ENCODE measurements around the gene DNAJC1. TPM values are rescaled to one million over a fixed set of nuclear protein-coding genes. Genes with fewer than 3 reads are reported as not detected.

DNAJC1 gene
- total and polyA plus RNA-seq, 2 of the 8 experiments (the other 6 are each of a cell fraction or from before 2014, with no cell fraction given): 6.8 to 14.8 TPM

DNA sequence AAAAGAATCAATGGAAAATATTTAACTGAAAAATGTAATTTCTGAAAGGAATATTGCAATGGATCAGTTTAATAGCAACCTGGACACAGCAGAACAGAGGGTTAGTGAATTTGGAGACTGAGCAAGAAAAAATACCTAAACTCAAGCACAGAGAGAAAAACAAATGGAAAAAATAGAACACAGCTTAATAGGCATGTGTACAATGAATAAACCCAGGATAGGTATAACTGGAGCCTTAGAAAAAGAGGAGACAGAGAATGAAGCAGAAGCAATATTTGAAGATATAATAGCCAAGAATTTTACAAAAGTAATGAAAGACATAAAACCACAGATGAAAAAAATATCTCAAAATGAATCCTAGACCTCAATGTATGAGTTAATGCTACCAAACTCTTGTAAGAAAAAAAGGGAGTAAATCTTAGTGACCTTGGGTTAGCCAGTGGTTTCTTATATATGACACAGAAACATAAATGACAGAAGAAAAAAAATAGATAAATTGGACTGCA is 2.9 kb upstream of the DNAJC1 start:
- Histone ChIP-seq H3K9ac (replicated peaks in 1 of 4; ENCODE audit: extremely low read depth in 1 of 4, low read depth in 3 of 4, low read length in 3 of 4) (no peak overlapping the region), H3K4me1 (replicated peaks in 1 of 4; ENCODE audit: control insufficient read depth in 3 of 4, insufficient read depth in 4 of 4, low read length in 3 of 4) (peaks cover 0 to 3% (median 1%) of the 10 kb centered on the region in 4 experiments; a peak in 2 of 7 replicates), H2BK120ac (replicated peaks; ENCODE audit: low read depth, low read length) (no peak overlapping the region), H2BK20ac (ENCODE audit: low read length) (no peak overlapping the region), H3K18ac (ENCODE audit: extremely low read depth, low read length) (no peak overlapping the region), H3K27ac (ENCODE audit: low read depth, low read length) (no peak overlapping the region), H2BK5ac (ENCODE audit: low read depth, low read length) (no peak overlapping the region), H3K79me1 (ENCODE audit: low read depth, low read length) (no peaks in the 10 kb centered on the region), H3K23me2 (ENCODE audit: low read depth, low read length) (peaks cover 12% of the 10 kb centered on the region), H3K23ac (ENCODE audit: insufficient read length) (no peak overlapping the region), H3K4me2 (ENCODE audit: insufficient read depth in 1 of 2, low read depth in 2 of 2, low read length in 2 of 2) (no peak overlapping the region), H4K91ac (replicated peaks; ENCODE audit: insufficient read length, low read length) (no peak overlapping the region), H3K36me3 (ENCODE audit: control insufficient read depth in 2 of 4, insufficient read depth in 4 of 4, low read length in 3 of 4) (no peaks in the 10 kb centered on the region), H4K20me1 (replicated peaks in 1 of 2; ENCODE audit: control insufficient read depth in 1 of 2, insufficient read depth in 2 of 2, low read length in 2 of 2) (peaks cover 0 to 2% of the 10 kb centered on the region in 2 experiments), H4K5ac (ENCODE audit: insufficient read length, low read depth, low read length) (no peak overlapping the region), H3K27me3 (replicated peaks in 1 of 4; ENCODE audit: control insufficient read depth in 3 of 4, extremely low read depth in 1 of 4, insufficient read depth in 3 of 4, low read length in 3 of 4) (no peaks in the 10 kb centered on the region; a peak in 2 of 7 replicates), H3K14ac (ENCODE audit: insufficient read length) (no peak overlapping the region), H3K9me3 (ENCODE audit: insufficient read depth in 2 of 2, low read depth in 1 of 2, low read length in 1 of 2) (no peaks in the 10 kb centered on the region; a peak in 1 of 4 replicates), H2BK15ac (ENCODE audit: low read length) (no peak overlapping the region), H2BK12ac (ENCODE audit: low read depth, low read length) (no peak overlapping the region), H2AK5ac (ENCODE audit: low read depth, low read length) (no peak overlapping the region), H3K79me2 (ENCODE audit: control insufficient read depth in 1 of 2, insufficient read depth in 2 of 2, low read length in 2 of 2) (0 out of 4 replicates have a peak, but pooled peaks cover 0 to under 1% of the 10 kb centered on the region in 2 experiments), H3K4ac (replicated peaks; ENCODE audit: insufficient read length, low read depth, low read length) (no peak overlapping the region), H3K4me3 (ENCODE audit: extremely low read depth in 1 of 4, insufficient read depth in 2 of 4, low read depth in 3 of 4, low read length in 4 of 4) (no peak overlapping the region), H3K56ac (replicated peaks; ENCODE audit: insufficient read length, low read depth, low read length) (no peak overlapping the region), H2AFZ (ENCODE audit: low read length) (no peak overlapping the region), H4K8ac (ENCODE audit: extremely low read depth, insufficient read depth, low read length) (no peak overlapping the region)
- no peak for TF ChIP-seq SAP30 (IDR thresholded peaks at IDR 0.05; ENCODE audit: insufficient read depth, insufficient replicate concordance, low read length)
- no peak for TF ChIP-seq CREB1 (IDR thresholded peaks at IDR 0.05)
- TF ChIP-seq SIX5 (IDR thresholded peaks at IDR 0.05; ENCODE audit: low read depth, low read length): no peak
- no peak for TF ChIP-seq TBP (IDR thresholded peaks at IDR 0.05; ENCODE audit: low read depth, low read length)
- no peak for TF ChIP-seq EZH2 (IDR thresholded peaks at IDR 0.05; ENCODE audit: low read depth, low read length, severe bottlenecking)
- no peak for TF ChIP-seq RNF2 (IDR thresholded peaks at IDR 0.05; ENCODE audit: borderline replicate concordance, low read depth, low read length, missing control alignments, poor library complexity, severe bottlenecking)
- TF ChIP-seq SRF (IDR thresholded peaks at IDR 0.05; ENCODE audit: low read depth, low read length): no peak
- TF ChIP-seq BRCA1 (IDR thresholded peaks at IDR 0.05; ENCODE audit: low read depth, low read length): no peak
- CTCF ChIA-PET (ENCODE audit: partially characterized antibody): no interaction called here
- DNase-seq (ENCODE audit: low read depth in 1 of 2, low spot score in 2 of 2) (no peak), FAIRE-seq (no peak)
- POLR2A ChIA-PET (ENCODE audit: partially characterized antibody): no interaction called here
